Measurements from ENCODE around the gene FGG. TPM values are rescaled to one million over a fixed set of nuclear protein-coding genes. Genes with fewer than 3 reads are reported as not detected.

Gene FGG
- total and polyA plus RNA-seq, 2 of the 13 experiments (the other 11 are each of a cell fraction or from before 2014, with no cell fraction given): 1,037 to 2,423 TPM

DNA sequence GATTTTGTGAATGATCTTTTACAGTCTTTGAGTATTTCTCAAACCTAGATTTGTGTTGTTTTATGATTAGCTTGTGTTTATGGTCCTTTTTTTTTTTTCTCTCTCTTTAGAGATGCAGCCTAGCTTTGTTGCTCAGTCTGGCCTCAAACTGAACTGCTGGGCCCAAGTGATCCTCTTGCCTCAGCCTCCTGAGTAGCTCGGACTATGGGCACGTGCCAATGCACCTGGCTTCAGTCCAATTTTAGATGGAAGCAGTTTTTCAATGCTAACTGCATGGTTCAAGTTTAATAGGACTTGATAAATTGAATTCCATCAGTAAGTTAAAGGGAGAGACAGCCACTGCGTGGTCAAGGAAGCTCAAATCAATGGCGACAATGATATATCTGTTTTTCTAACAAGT, 3.8 kb upstream of the FGG start:
- Histone ChIP-seq H3K4me3 (replicated peaks in 1 of 3; ENCODE audit: insufficient read depth in 1 of 3, low read depth in 2 of 3, low read length in 3 of 3) (no peak overlapping the region; a peak in 1 of 6 replicates), H4K20me1 (ENCODE audit: insufficient read depth, low read length) (no peaks in the 10 kb centered on the region), H2AFZ (ENCODE audit: low read length) (no peak overlapping the region), H3K79me2 (ENCODE audit: insufficient read depth, low read length) (peaks cover 11% of the 10 kb centered on the region), H3K4me2 (ENCODE audit: low read depth, low read length) (no peak overlapping the region; the same call in 1 of the 2 replicates), H3K27ac (ENCODE audit: extremely low read length, insufficient read depth, low read length) (no peak overlapping the region), H3K27me3 (ENCODE audit: control insufficient read depth in 1 of 2, insufficient read depth in 2 of 2, low read length in 2 of 2) (no peaks in the 10 kb centered on the region), H3K4me1 (ENCODE audit: insufficient read depth, low read length) (peaks cover 68% of the 10 kb centered on the region), H3K9ac (ENCODE audit: insufficient read depth, low read depth, low read length) (no peak overlapping the region), H3K9me3 (ENCODE audit: low read length) (no peaks in the 10 kb centered on the region), H3K36me3 (replicated peaks in 1 of 2; ENCODE audit: control insufficient read depth in 1 of 2, insufficient read depth in 2 of 2, low read length in 2 of 2) (no peaks in the 10 kb centered on the region)
- ChIA-PET CTCF (ENCODE audit: low intra/inter-chr PET ratio, low total read pairs) (no interaction called here), POLR2A (interaction anchor here (0.7 to 3.5 kb wide), 5 partner anchors 13 to 57 kb away, joined by 3 to 34 read pairs (median 18); partner anchors contain the start of genes FGA and FGB)
- intact Hi-C loops (cut with micrococcal nuclease; ENCODE audit: unreplicated experiment): no loop called here
- in situ Hi-C loops (cut with HindIII; ENCODE audit: extremely low pct_ligation_motif_present, low pct_unique_long_range_greater_than_20kb): loop anchor here (5.0 kb wide), 1 partner anchor 59 kb away; no protein-coding TSS in a partner anchor
- WGBS (ENCODE audit: low lambda C conversion rate): 94% methylated on average over 4 of the region's 4 CpGs
- no peak for ATAC-seq
- no TSS peak for BruUV-seq (replicated peaks)
- no peak for DNase-seq (ENCODE audit: low spot score)
- TF ChIP-seq, protein P1, sequence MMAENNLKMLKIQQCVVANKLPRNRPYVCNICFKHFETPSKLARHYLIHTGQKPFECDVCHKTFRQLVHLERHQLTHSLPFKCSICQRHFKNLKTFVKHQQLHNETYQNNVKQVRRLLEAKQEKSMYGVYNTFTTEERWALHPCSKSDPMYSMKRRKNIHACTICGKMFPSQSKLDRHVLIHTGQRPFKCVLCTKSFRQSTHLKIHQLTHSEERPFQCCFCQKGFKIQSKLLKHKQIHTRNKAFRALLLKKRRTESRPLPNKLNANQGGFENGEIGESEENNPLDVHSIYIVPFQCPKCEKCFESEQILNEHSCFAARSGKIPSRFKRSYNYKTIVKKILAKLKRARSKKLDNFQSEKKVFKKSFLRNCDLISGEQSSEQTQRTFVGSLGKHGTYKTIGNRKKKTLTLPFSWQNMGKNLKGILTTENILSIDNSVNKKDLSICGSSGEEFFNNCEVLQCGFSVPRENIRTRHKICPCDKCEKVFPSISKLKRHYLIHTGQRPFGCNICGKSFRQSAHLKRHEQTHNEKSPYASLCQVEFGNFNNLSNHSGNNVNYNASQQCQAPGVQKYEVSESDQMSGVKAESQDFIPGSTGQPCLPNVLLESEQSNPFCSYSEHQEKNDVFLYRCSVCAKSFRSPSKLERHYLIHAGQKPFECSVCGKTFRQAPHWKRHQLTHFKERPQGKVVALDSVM (CRISPR knock-in tag; IDR thresholded peaks at IDR 0.05): peak; percentile 52; the same call in 1 of the 2 replicates
- TF ChIP-seq ZFP36L1 (CRISPR knock-in tag; IDR thresholded peaks at IDR 0.05): no peak
- FAIRE-seq: no peak

DNA sequence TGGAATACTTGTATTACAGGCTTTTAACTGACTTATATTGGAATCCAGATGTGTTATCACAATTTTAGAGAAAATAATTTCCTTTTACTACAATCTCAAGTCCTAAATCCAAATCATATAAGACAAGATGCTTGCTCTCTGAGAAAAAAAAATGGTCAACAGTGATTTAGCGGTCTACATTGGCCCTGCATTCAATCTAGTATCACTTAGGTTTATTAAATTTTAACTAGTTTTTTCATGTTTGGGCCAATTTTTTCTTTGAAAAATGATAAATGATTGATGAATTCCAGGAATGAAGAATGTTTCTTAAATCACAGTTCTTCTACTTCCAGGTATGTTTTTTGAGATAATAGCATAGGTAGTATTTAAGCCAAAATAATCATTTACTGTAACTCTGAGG, 2.8 kb upstream of the FGG start:
- ChIA-PET POLR2A (interaction anchor here (0.7 to 15.2 kb wide), 3 partner anchors 17 to 55 kb away, joined by 3 to 468 read pairs (median 3); partner anchors contain the start of gene FGA), CTCF (ENCODE audit: low intra/inter-chr PET ratio, low total read pairs) (no interaction called here)
- no peak for FAIRE-seq
- Histone ChIP-seq H3K36me3 (replicated peaks in 1 of 2; ENCODE audit: control insufficient read depth in 1 of 2, insufficient read depth in 2 of 2, low read length in 2 of 2) (no peaks in the 10 kb centered on the region), H3K9ac (ENCODE audit: insufficient read depth, low read depth, low read length) (no peak overlapping the region), H3K4me1 (ENCODE audit: insufficient read depth, low read length) (peaks cover 66% of the 10 kb centered on the region), H3K9me3 (ENCODE audit: low read length) (no peaks in the 10 kb centered on the region), H3K79me2 (ENCODE audit: insufficient read depth, low read length) (peaks cover 22% of the 10 kb centered on the region), H4K20me1 (ENCODE audit: insufficient read depth, low read length) (no peaks in the 10 kb centered on the region), H2AFZ (ENCODE audit: low read length) (no peak overlapping the region), H3K27me3 (ENCODE audit: control insufficient read depth in 1 of 2, insufficient read depth in 2 of 2, low read length in 2 of 2) (no peaks in the 10 kb centered on the region), H3K4me3 (replicated peaks in 1 of 3; ENCODE audit: insufficient read depth in 1 of 3, low read depth in 2 of 3, low read length in 3 of 3) (no peak overlapping the region), H3K4me2 (ENCODE audit: low read depth, low read length) (no peak overlapping the region), H3K27ac (ENCODE audit: extremely low read length, insufficient read depth, low read length) (no peak overlapping the region)
- in situ Hi-C loops (cut with HindIII; ENCODE audit: extremely low pct_ligation_motif_present, low pct_unique_long_range_greater_than_20kb): loop anchor here (5.0 kb wide), 1 partner anchor 58 kb away; no protein-coding TSS in a partner anchor
- intact Hi-C loops (cut with micrococcal nuclease; ENCODE audit: unreplicated experiment): no loop called here
- no TSS peak for BruUV-seq (replicated peaks)
- ATAC-seq: no peak
- DNase-seq (ENCODE audit: low spot score): no peak
- 92% methylated on average over 1 of the region's 1 CpG for WGBS (ENCODE audit: low lambda C conversion rate)
- TF ChIP-seq, protein P2, sequence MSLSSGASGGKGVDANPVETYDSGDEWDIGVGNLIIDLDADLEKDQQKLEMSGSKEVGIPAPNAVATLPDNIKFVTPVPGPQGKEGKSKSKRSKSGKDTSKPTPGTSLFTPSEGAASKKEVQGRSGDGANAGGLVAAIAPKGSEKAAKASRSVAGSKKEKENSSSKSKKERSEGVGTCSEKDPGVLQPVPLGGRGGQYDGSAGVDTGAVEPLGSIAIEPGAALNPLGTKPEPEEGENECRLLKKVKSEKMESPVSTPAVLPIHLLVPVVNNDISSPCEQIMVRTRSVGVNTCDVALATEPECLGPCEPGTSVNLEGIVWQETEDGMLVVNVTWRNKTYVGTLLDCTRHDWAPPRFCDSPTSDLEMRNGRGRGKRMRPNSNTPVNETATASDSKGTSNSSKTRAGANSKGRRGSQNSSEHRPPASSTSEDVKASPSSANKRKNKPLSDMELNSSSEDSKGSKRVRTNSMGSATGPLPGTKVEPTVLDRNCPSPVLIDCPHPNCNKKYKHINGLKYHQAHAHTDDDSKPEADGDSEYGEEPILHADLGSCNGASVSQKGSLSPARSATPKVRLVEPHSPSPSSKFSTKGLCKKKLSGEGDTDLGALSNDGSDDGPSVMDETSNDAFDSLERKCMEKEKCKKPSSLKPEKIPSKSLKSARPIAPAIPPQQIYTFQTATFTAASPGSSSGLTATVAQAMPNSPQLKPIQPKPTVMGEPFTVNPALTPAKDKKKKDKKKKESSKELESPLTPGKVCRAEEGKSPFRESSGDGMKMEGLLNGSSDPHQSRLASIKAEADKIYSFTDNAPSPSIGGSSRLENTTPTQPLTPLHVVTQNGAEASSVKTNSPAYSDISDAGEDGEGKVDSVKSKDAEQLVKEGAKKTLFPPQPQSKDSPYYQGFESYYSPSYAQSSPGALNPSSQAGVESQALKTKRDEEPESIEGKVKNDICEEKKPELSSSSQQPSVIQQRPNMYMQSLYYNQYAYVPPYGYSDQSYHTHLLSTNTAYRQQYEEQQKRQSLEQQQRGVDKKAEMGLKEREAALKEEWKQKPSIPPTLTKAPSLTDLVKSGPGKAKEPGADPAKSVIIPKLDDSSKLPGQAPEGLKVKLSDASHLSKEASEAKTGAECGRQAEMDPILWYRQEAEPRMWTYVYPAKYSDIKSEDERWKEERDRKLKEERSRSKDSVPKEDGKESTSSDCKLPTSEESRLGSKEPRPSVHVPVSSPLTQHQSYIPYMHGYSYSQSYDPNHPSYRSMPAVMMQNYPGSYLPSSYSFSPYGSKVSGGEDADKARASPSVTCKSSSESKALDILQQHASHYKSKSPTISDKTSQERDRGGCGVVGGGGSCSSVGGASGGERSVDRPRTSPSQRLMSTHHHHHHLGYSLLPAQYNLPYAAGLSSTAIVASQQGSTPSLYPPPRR (CRISPR knock-in tag; IDR thresholded peaks at IDR 0.05; ENCODE audit: borderline replicate concordance): no peak
- TF ChIP-seq, protein P3, sequence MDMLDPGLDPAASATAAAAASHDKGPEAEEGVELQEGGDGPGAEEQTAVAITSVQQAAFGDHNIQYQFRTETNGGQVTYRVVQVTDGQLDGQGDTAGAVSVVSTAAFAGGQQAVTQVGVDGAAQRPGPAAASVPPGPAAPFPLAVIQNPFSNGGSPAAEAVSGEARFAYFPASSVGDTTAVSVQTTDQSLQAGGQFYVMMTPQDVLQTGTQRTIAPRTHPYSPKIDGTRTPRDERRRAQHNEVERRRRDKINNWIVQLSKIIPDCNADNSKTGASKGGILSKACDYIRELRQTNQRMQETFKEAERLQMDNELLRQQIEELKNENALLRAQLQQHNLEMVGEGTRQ (IDR thresholded peaks at IDR 0.05; ENCODE audit: low read depth, low read length): no peak
- TF ChIP-seq, protein P3 (CRISPR knock-in tag; IDR thresholded peaks at IDR 0.05; ENCODE audit: borderline replicate concordance): no peak
- no peak for TF ChIP-seq ZNF235 (CRISPR knock-in tag; IDR thresholded peaks at IDR 0.05; ENCODE audit: borderline replicate concordance)
- TF ChIP-seq CENPX (CRISPR knock-in tag; IDR thresholded peaks at IDR 0.05): no peak
- TF ChIP-seq ZFP62 (CRISPR knock-in tag; IDR thresholded peaks at IDR 0.05): no peak

Measured in HepG2 (cell line).